ENCODE data around the gene PDE4D.

DNA sequence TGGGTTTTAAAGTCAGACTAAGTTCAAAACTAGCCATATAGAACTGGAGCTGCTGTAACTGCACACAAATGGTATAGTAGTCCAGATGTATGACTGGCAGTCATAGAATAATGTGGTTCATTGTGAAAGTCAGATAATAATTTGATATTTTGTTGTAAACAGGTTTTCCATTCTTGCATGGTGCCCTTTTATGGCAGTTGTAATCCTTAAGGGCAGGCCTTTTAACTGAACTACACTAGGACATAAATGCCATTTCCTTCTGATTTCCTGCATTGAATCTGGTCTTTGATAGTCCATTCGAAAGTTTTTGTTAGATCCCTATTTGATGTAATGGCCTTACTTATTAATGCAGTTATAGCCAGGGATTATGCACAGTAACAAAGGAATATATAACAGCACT lies 632.6 kb downstream of the PDE4D start:
- TF ChIP-seq, protein P1, sequence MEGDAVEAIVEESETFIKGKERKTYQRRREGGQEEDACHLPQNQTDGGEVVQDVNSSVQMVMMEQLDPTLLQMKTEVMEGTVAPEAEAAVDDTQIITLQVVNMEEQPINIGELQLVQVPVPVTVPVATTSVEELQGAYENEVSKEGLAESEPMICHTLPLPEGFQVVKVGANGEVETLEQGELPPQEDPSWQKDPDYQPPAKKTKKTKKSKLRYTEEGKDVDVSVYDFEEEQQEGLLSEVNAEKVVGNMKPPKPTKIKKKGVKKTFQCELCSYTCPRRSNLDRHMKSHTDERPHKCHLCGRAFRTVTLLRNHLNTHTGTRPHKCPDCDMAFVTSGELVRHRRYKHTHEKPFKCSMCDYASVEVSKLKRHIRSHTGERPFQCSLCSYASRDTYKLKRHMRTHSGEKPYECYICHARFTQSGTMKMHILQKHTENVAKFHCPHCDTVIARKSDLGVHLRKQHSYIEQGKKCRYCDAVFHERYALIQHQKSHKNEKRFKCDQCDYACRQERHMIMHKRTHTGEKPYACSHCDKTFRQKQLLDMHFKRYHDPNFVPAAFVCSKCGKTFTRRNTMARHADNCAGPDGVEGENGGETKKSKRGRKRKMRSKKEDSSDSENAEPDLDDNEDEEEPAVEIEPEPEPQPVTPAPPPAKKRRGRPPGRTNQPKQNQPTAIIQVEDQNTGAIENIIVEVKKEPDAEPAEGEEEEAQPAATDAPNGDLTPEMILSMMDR (IDR thresholded peaks at IDR 0.05; ENCODE audit: insufficient read depth, low read length), result no peak
- TF ChIP-seq GABPA (IDR thresholded peaks at IDR 0.05; ENCODE audit: low read depth), result no peak
